Small intestine (tissue), 16 donors: ENCODE results near the gene PDZK1IP1. TPM values are rescaled to one million over a fixed set of nuclear protein-coding genes. Genes with fewer than 3 reads are reported as not detected.

Experiments used
- DNase-seq, 2 donors: peaks; one replicate each; pipeline versions ENCODE4 v3.0.0 to v3.0.0-alpha.2; 2013
- FAIRE-seq: peaks from 2 replicates; lab custom pipeline; 2012; peaks lifted over from hg19 to GRCh38; lab: Jason Lieb, UNC
- H3K27ac ChIP-seq, 3 donors: one replicate each; pipeline ENCODE4 v1.5.1; 2013; ENCODE audit warnings: low read length in 2 of 3, mild to moderate bottlenecking in 2 of 3, control low read depth in 1 of 3, inconsistent platforms in 1 of 3, low read depth in 1 of 3, moderate library complexity in 1 of 3
- H3K27me3 ChIP-seq, 3 donors: one replicate each; pipeline ENCODE4 v1.6.1; 2013; ENCODE audit warnings: low read length in 3 of 3, inconsistent platforms in 1 of 3; ENCODE audit not compliant: control insufficient read depth in 3 of 3, insufficient read depth in 3 of 3
- H3K36me3 ChIP-seq, 3 donors: one replicate each; pipeline ENCODE4 v1.6.1; 2013; ENCODE audit warnings: low read length in 3 of 3, inconsistent platforms in 1 of 3, low read depth in 1 of 3, mild to moderate bottlenecking in 1 of 3, moderate library complexity in 1 of 3; ENCODE audit not compliant: control insufficient read depth in 3 of 3, insufficient read depth in 2 of 3
- H3K4me1 ChIP-seq, 3 donors: one replicate each; pipeline ENCODE4 v1.6.1; 2013; ENCODE audit warnings: low read length in 2 of 3, inconsistent platforms in 1 of 3, low read depth in 1 of 3, mild to moderate bottlenecking in 1 of 3, moderate library complexity in 1 of 3; ENCODE audit not compliant: control insufficient read depth in 3 of 3, insufficient read depth in 2 of 3
- H3K4me3 ChIP-seq, 3 donors: one replicate each; pipeline ENCODE4 v1.5.1; 2013; ENCODE audit warnings: low read length in 3 of 3, control low read depth in 1 of 3, inconsistent platforms in 1 of 3, low read depth in 1 of 3, mild to moderate bottlenecking in 1 of 3, moderate library complexity in 1 of 3
- H3K9me3 ChIP-seq, 2 donors: one replicate each; pipeline ENCODE4 v1.6.1; 2013; ENCODE audit warnings: low read depth in 1 of 2, low read length in 1 of 2; ENCODE audit not compliant: control insufficient read depth in 2 of 2, insufficient read depth in 1 of 2
- WGBS, 3 donors: extraction: QIAGEN DNeasy Blood & Tissue Kit; methylation state at CpG; one replicate each; pipeline ENCODE4 v1.1.7; 2013; 5-methylcytosine and 5-hydroxymethylcytosine counted together
- long read RNA-seq, 10 donors: transcript quantifications; one replicate each; lab custom pipeline, GENCODE V29; 2026
- polyA plus RNA-seq, 4 donors: library from polyadenylated mRNA; stranded (reverse) in 3 of 4; unstranded in 1 of 4; fragments of 200-250 nt in 3 of 4; fragments of 120-200 nt in 1 of 4; gene quantifications; one replicate each; pipeline versions ENCODE4 v1.2.1 to v1.2.3, GENCODE V29; 2013
- donor health status: healthy with polysubstance abuse.
- donor health status: control.
- donor health status: control.
- donor health status: Bipolar disorder and iron deficiency.
- donor health status: healthy.

PDZK1IP1 gene
- polyA plus RNA-seq, result 100 to 1,000 TPM in 1 of 4 donors, 10 to 100 TPM in 1, 1 to 10 TPM in 2; 5.1 to 134 (median 14.0) TPM
- long read RNA-seq, donor 1, result 0 reads
- long read RNA-seq, donor 2, result 0 reads
- long read RNA-seq, donor 3, partial matches to known transcripts, result 0 of 1 reads
- long read RNA-seq, donor 3, other reads (novel, unspliced or antisense), result 0 of 1 reads
- long read RNA-seq, donor 4, result 0 reads
- long read RNA-seq, donor 5, partial matches to known transcripts, result 0 of 1 reads
- long read RNA-seq, donor 5, other reads (novel, unspliced or antisense), result 0 of 1 reads
- long read RNA-seq, donor 6, partial matches to known transcripts, result 0 of 2 reads
- long read RNA-seq, donor 6, other reads (novel, unspliced or antisense), result 0 of 2 reads
- long read RNA-seq, donor 7, result 0 reads
- long read RNA-seq, donor 8, result 0 reads
- long read RNA-seq, donor 9, result 0 reads
- long read RNA-seq, donor 10, transcript PDZK1IP1-201 (4 exons, 846 nt), result major isoform, 7 of 8 reads
- long read RNA-seq, donor 10, partial matches to known transcripts, result 0 of 8 reads
- long read RNA-seq, donor 10, other reads (novel, unspliced or antisense), result 0 of 8 reads

- Histone ChIP-seq H3K4me1 (peaks cover 4 to 65% (median 5%) of the 10 kb centered on the region in 3 donors), H3K9me3 (peaks cover 0 to 3% of the 10 kb centered on the region in 2 donors), H3K27me3 (no peaks in the 10 kb centered on the region), H3K27ac (peak within 1 kb of the TSS in 2 of 3 donors; percentile 84 to 90), H3K36me3 (peaks cover 0 to 2% (median 0%) of the 10 kb centered on the region in 3 donors), H3K4me3 (no peak within 1 kb of the TSS)
- FAIRE-seq (no peak), DNase-seq (peak; percentile 68 to 73)
- 8 to 36% (median 18%) methylated on average over 15 to 16 of the region's 16 CpGs for WGBS, 3 donors
Observed at GRCh38 chr1:47189844-47190508, at the start of gene PDZK1IP1. PDZK1IP1 (minus strand) TSS chr1:47190036; CDS start chr1:47189932, 104 bp downstream.

GRCh38 chr1:47238935-47239592, 49.2 kb upstream of the PDZK1IP1 start:
- FAIRE-seq (no peak), DNase-seq (no peak)
- H3K36me3 ChIP-seq, result no peaks in the 10 kb centered on the region
- peaks cover 0 to 35% (median 4%) of the 10 kb centered on the region in 3 donors for H3K27me3 ChIP-seq
- no peak overlapping the region for H3K27ac ChIP-seq
- H3K9me3 ChIP-seq, result no peaks in the 10 kb centered on the region
- 53 to 55% (median 54%) methylated on average over 5 of the region's 5 CpGs for WGBS, 3 donors
- H3K4me3 ChIP-seq, result no peak overlapping the region
- H3K4me1 ChIP-seq, result no peaks in the 10 kb centered on the region

- Histone ChIP-seq H3K9me3 (no peaks in the 10 kb centered on the region), H3K4me3 (no peak overlapping the region), H3K4me1 (peaks cover 0 to 7% (median 3%) of the 10 kb centered on the region in 3 donors), H3K27ac (peak overlapping the region in 1 of 3 donors; percentile 29), H3K27me3 (peaks cover 0 to 56% (median 28%) of the 10 kb centered on the region in 3 donors), H3K36me3 (no peaks in the 10 kb centered on the region)
- no peak for FAIRE-seq
- 71 to 89% (median 85%) methylated on average over 4 of the region's 4 CpGs for WGBS, 3 donors
- no peak for DNase-seq
Observed at GRCh38 chr1:47235806-47236205, 46.0 kb upstream of the PDZK1IP1 start.

GRCh38 chr1:47235241-47235681, 45.4 kb upstream of the PDZK1IP1 start:
- Histone ChIP-seq H3K9me3 (no peaks in the 10 kb centered on the region), H3K4me1 (peaks cover 0 to 10% (median 6%) of the 10 kb centered on the region in 3 donors), H3K36me3 (no peaks in the 10 kb centered on the region), H3K4me3 (no peak overlapping the region), H3K27ac (peak overlapping the region in 1 of 3 donors; percentile 29), H3K27me3 (peaks cover 0 to 61% (median 34%) of the 10 kb centered on the region in 3 donors)
- DNase-seq (no peak), FAIRE-seq (no peak)
- 27 to 70% (median 57%) methylated on average over 20 to 21 of the region's 21 CpGs for WGBS, 3 donors

GRCh38 chr1:47233186-47233585, 43.4 kb upstream of the PDZK1IP1 start:
- 42 to 70% (median 60%) methylated on average over 6 of the region's 6 CpGs for WGBS, 3 donors
- FAIRE-seq, result no peak
- H3K9me3 ChIP-seq, result no peaks in the 10 kb centered on the region

GRCh38 chr1:47232187-47232874, 42.5 kb upstream of the PDZK1IP1 start, which contains the start of gene TAL1:
TAL1 (minus strand) TSS chr1:47232225; CDS start chr1:47225888, 6,337 bp downstream.
- WGBS, 3 donors, result 4 to 9% (median 6%) methylated on average over 38 to 51 of the region's 51 CpGs

More at GRCh38 chr1:47233186-47233585, 43.4 kb upstream of the PDZK1IP1 start:
- no peak overlapping the region for H3K27ac ChIP-seq
- no peaks in the 10 kb centered on the region for H3K36me3 ChIP-seq
- H3K4me1 ChIP-seq, result peaks cover 0 to 15% (median 6%) of the 10 kb centered on the region in 3 donors
- H3K4me3 ChIP-seq, result no peak overlapping the region
- DNase-seq, result no peak
- peaks cover 0 to 77% (median 51%) of the 10 kb centered on the region in 3 donors for H3K27me3 ChIP-seq

GRCh38 chr1:47231301-47232186, 41.7 kb upstream of the PDZK1IP1 start:
- Histone ChIP-seq H3K27ac (peak overlapping the region in 2 of 3 donors; percentile 10 to 80), H3K27me3 (peaks cover 0 to 94% (median 63%) of the 10 kb centered on the region in 3 donors)
- no peak for FAIRE-seq

More at GRCh38 chr1:47232187-47232874, 42.5 kb upstream of the PDZK1IP1 start, which contains the start of gene TAL1:
- no peaks in the 10 kb centered on the region for H3K36me3 ChIP-seq
- H3K27ac ChIP-seq, result peak within 1 kb of the TSS in 2 of 3 donors; percentile 10 to 80
- H3K27me3 ChIP-seq, result peaks cover 0 to 86% (median 58%) of the 10 kb centered on the region in 3 donors
- DNase-seq (peak in 1 of 2 donors; percentile 53), FAIRE-seq (no peak)
- H3K4me1 ChIP-seq, result peaks cover 0 to 15% (median 6%) of the 10 kb centered on the region in 3 donors
- peak within 1 kb of the TSS; percentile 9 to 34 (median 26) for H3K4me3 ChIP-seq
- H3K9me3 ChIP-seq, result no peaks in the 10 kb centered on the region

More at GRCh38 chr1:47231301-47232186, 41.7 kb upstream of the PDZK1IP1 start:
- 1 to 5% (median 2%) methylated on average over 59 to 62 of the region's 62 CpGs for WGBS, 3 donors
- no peaks in the 10 kb centered on the region for H3K36me3 ChIP-seq
- peak; percentile 21 to 76 for DNase-seq
- H3K4me1 ChIP-seq, result peaks cover 0 to 15% (median 6%) of the 10 kb centered on the region in 3 donors
- H3K4me3 ChIP-seq, result peak overlapping the region in 2 of 3 donors; percentile 26 to 34
- no peaks in the 10 kb centered on the region for H3K9me3 ChIP-seq
